K562 (cell line): ENCODE measurements around the gene ZMYND15. TPM values are rescaled to one million over a fixed set of nuclear protein-coding genes. Genes with fewer than 3 reads are reported as not detected.
A peak's percentile ranks its signal among the peaks of the same experiment; 100 is the strongest.

Experiments
- HDAC2 ChIP-seq: fragments of 450-650 bp; IDR thresholded peaks from 2 replicates; pipeline ENCODE4 v1.6.1; 2016; ENCODE audit warnings: mild to moderate bottlenecking
- JUNB ChIP-seq: fragments of 450-650 bp; formaldehyde crosslinking; conservative IDR thresholded peaks from 2 replicates; pipeline ENCODE4 v1.4.0; 2020; ENCODE audit warnings: mild to moderate bottlenecking
- L3MBTL2 ChIP-seq: fragments of 450-650 bp; IDR thresholded peaks from 2 replicates; pipeline ENCODE4 v1.6.1; 2016; ENCODE audit warnings: mild to moderate bottlenecking, moderate library complexity
- NR4A1 ChIP-seq, 2 experiments: fragments of 250-450 bp in 1 of 2; fragments of 450-650 bp in 1 of 2; sonication (Bioruptor Pico) in 1 of 2; IDR thresholded peaks; 2 replicates each; pipeline versions ENCODE4 v1.4.0 to v1.6.1; 2016 to 2020; ENCODE audit warnings: mild to moderate bottlenecking in 2 of 2, missing compliant biosample characterization in 1 of 2, missing genetic modification characterization in 1 of 2, moderate library complexity in 1 of 2
- SMARCA5 ChIP-seq: fragments of 450-650 bp; IDR thresholded peaks from 2 replicates; pipeline ENCODE4 v1.6.1; 2016
- TAF1 ChIP-seq: IDR thresholded peaks from 2 replicates; pipeline ENCODE4 v1.6.1; 2011; ENCODE audit warnings: mild to moderate bottlenecking, low read length, moderate library complexity; ENCODE audit not compliant: insufficient read depth, control insufficient read depth, severe bottlenecking; ENCODE audit errors: extremely low read depth
- TEAD1 ChIP-seq, 2 experiments: fragments of 450-650 bp in 1 of 2; sonication (generic) in 1 of 2; formaldehyde crosslinking; IDR thresholded peaks; 2 replicates each; pipeline versions ENCODE4 v1.4.0 to v1.8.0; 2020 to 2022; ENCODE audit warnings: mild to moderate bottlenecking in 2 of 2, missing genetic modification reagents in 1 of 2
- ZFX ChIP-seq: sonication (generic); formaldehyde crosslinking; IDR thresholded peaks from 2 replicates; pipeline ENCODE4 v1.8.0; 2022; ENCODE audit warnings: mild to moderate bottlenecking, missing genetic modification reagents, moderate library complexity
- ZNF146 ChIP-seq: IDR thresholded peaks from one replicate; pipeline ENCODE4 v1.6.1; 2018; ENCODE audit warnings: missing compliant biosample characterization; ENCODE audit not compliant: unreplicated experiment
- ZNF3 ChIP-seq: fragments of 250-450 bp; sonication (Bioruptor Pico); IDR thresholded peaks from 2 replicates; pipeline ENCODE4 v1.5.0; 2021; ENCODE audit warnings: mild to moderate bottlenecking, moderate library complexity
- polyA plus RNA-seq, 8 experiments: library from polyadenylated mRNA; depleted of rRNA in 4 of 8; stranded (reverse) in 5 of 8; unstranded in 3 of 8; fragments of >200 nt; fragmentation: Nextera tagmentation in 2 of 8; fragmentation: Illumina TruSeq in 1 of 8; extraction: Ambion mirVana in 2 of 8; extraction: Trizol in 1 of 8; gene quantifications; 2 replicates each; pipeline versions ENCODE4 v1.2.1 to v1.2.3, GENCODE V29; 2011 to 2014; ENCODE audit warnings: inconsistent platforms in 1 of 8, missing spikeins in 1 of 8
- total RNA-seq, 7 experiments: library from RNA; depleted of rRNA in 6 of 7; stranded (reverse); fragments of >200 nt in 6 of 7; fragmentation: Illumina TruSeq in 2 of 7; extraction: Trizol in 2 of 7; gene quantifications; 2 replicates each; pipeline versions ENCODE4 v1.2.1 to v1.2.3, GENCODE V29; 2011 to 2021; ENCODE audit warnings: low replicate concordance in 1 of 7
- TF ChIP-seq, protein P1 (sequence below): fragments of 450-650 bp; IDR thresholded peaks from 2 replicates; pipeline ENCODE4 v1.6.1; 2016; ENCODE audit warnings: low read depth
- TF ChIP-seq, protein P2 (sequence below): fragments of 250-450 bp; sonication (Bioruptor Pico); IDR thresholded peaks from 2 replicates; pipeline ENCODE4 v1.5.0; 2022; ENCODE audit warnings: mild to moderate bottlenecking

Gene ZMYND15
- total and polyA plus RNA-seq, 9 of the 15 experiments (the other 6 are each of a cell fraction or from before 2014, with no cell fraction given), result 0.09 TPM; not detected in 8

DNA sequence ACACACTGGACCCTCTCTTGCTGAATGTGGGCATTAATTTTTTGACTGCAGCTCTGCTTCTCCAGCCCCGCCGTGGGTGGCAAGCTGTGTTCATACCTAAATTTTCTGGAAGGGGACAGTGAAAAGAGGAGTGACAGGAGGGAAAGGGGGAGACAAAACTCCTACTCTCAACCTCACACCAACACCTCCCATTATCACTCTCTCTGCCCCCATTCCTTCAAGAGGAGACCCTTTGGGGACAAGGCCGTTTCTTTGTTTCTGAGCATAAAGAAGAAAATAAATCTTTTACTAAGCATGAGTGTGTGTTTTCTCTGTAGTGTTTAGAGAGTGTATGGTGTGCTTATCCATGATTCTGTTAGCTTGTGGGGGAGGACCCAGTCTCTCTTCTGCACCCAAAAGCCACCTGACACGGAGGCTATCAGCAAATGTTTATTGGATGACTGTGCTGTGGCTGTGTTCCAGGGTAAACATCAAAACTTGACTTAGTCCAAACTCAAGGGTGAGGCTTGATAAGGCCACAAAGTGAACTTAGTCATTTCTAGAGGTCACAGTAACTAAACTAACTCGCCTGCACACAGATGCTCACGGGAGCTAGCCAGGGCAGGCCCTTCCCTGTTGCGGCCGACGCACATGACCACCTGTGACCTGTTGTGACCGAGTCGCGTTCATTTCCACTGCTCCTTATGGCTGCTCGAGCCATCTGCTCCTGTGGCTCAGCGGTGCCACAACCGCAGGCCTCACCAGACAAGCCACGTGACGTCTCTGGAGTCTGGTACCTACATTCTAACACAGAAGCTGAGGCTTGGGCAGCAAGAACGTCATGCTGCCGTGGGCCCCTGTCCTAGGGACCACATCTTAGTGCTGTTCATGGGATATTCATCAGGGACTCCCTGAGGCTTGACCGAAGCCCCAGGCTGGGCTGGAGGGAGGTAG lies 18.2 kb upstream of the ZMYND15 start (continued):
- TF ChIP-seq, protein P1, sequence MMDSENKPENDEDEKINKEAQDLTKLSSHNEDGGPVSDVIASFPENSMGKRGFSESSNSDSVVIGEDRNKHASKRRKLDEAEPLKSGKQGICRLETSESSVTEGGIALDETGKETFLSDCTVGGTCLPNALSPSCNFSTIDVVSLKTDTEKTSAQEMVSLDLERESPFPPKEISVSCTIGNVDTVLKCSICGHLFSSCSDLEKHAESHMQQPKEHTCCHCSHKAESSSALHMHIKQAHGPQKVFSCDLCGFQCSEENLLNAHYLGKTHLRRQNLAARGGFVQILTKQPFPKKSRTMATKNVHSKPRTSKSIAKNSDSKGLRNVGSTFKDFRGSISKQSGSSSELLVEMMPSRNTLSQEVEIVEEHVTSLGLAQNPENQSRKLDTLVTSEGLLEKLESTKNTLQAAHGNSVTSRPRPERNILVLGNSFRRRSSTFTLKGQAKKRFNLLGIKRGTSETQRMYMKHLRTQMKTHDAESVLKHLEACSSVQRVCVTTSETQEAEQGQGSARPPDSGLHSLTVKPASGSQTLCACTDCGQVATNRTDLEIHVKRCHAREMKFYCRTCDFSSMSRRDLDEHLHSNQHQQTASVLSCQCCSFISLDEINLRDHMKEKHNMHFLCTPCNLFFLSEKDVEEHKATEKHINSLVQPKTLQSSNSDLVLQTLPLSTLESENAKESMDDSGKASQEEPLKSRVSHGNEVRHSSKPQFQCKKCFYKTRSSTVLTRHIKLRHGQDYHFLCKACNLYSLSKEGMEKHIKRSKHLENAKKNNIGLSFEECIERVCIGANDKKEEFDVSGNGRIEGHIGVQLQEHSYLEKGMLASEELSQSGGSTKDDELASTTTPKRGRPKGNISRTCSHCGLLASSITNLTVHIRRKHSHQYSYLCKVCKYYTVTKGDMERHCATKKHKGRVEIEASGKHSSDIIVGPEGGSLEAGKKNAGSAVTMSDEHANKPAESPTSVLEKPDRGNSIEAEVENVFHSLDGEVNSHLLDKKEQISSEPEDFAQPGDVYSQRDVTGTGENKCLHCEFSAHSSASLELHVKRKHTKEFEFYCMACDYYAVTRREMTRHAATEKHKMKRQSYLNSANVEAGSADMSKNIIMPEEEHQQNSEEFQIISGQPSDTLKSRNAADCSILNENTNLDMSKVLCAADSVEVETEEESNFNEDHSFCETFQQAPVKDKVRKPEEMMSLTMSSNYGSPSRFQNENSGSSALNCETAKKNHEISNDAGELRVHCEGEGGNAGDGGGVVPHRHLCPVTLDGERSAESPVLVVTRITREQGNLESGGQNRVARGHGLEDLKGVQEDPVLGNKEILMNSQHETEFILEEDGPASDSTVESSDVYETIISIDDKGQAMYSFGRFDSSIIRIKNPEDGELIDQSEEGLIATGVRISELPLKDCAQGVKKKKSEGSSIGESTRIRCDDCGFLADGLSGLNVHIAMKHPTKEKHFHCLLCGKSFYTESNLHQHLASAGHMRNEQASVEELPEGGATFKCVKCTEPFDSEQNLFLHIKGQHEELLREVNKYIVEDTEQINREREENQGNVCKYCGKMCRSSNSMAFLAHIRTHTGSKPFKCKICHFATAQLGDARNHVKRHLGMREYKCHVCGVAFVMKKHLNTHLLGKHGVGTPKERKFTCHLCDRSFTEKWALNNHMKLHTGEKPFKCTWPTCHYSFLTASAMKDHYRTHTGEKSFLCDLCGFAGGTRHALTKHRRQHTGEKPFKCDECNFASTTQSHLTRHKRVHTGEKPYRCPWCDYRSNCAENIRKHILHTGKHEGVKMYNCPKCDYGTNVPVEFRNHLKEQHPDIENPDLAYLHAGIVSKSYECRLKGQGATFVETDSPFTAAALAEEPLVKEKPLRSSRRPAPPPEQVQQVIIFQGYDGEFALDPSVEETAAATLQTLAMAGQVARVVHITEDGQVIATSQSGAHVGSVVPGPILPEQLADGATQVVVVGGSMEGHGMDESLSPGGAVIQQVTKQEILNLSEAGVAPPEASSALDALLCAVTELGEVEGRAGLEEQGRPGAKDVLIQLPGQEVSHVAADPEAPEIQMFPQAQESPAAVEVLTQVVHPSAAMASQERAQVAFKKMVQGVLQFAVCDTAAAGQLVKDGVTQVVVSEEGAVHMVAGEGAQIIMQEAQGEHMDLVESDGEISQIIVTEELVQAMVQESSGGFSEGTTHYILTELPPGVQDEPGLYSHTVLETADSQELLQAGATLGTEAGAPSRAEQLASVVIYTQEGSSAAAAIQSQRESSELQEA, result no peak
- TF ChIP-seq ZNF3 (CRISPR knock-in tag), result no peak
- peak; percentile 83 for TF ChIP-seq HDAC2
- no peak for TF ChIP-seq JUNB (CRISPR knock-in tag)
- TF ChIP-seq ZFX (CRISPR knock-in tag), result peak; percentile 93
- TF ChIP-seq ZNF146 (CRISPR knock-in tag), result no peak
- TF ChIP-seq L3MBTL2, result peak; percentile 80
- TF ChIP-seq TAF1, result no peak
- no peak for TF ChIP-seq NR4A1 (CRISPR knock-in tag; IDR thresholded peaks at IDR 0.05)
- TF ChIP-seq NR4A1 (tag; IDR thresholded peaks at IDR 0.05), result no peak
- no peak for TF ChIP-seq SMARCA5
- TF ChIP-seq, protein P2, sequence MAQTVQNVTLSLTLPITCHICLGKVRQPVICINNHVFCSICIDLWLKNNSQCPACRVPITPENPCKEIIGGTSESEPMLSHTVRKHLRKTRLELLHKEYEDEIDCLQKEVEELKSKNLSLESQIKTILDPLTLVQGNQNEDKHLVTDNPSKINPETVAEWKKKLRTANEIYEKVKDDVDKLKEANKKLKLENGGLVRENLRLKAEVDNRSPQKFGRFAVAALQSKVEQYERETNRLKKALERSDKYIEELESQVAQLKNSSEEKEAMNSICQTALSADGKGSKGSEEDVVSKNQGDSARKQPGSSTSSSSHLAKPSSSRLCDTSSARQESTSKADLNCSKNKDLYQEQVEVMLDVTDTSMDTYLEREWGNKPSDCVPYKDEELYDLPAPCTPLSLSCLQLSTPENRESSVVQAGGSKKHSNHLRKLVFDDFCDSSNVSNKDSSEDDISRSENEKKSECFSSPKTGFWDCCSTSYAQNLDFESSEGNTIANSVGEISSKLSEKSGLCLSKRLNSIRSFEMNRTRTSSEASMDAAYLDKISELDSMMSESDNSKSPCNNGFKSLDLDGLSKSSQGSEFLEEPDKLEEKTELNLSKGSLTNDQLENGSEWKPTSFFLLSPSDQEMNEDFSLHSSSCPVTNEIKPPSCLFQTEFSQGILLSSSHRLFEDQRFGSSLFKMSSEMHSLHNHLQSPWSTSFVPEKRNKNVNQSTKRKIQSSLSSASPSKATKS, result no peak
- TF ChIP-seq TEAD1 (CRISPR knock-in tag; IDR thresholded peaks at IDR 0.05), result peak in 1 of 2 experiments; percentile 66; a peak in 1 of 4 replicates
